Activated CD8-positive, alpha-beta memory T cell treated with anti-CD3 and anti-CD28 coated beads, Interleukin-2, amount 50 U/mL, for 1 hour (primary cell): ENCODE results near the gene LITAF.
"Not testable (repeated sequence)": the region's sequence is repeated elsewhere in the genome, so short reads cannot be mapped to it uniquely, and the experiment has no call there.

Experiments used
- DNase-seq: peaks from one replicate; pipeline ENCODE4 v3.0.0-alpha.2; 2020; ENCODE audit errors: extremely low read depth

The LITAF gene

GRCh38 chr16:11515540-11516430 is 70.9 kb downstream of the LITAF start:
- DNase-seq: no peak

GRCh38 chr16:11514283-11514682 is 72.4 kb downstream of the LITAF start:
- no peak for DNase-seq

- not testable (repeated sequence) for DNase-seq
Observed at GRCh38 chr16:11513366-11513765, 73.4 kb downstream of the LITAF start.

- DNase-seq: no peak
Observed at GRCh38 chr16:11511801-11512200, 74.9 kb downstream of the LITAF start.

GRCh38 chr16:11511328-11511727 is 75.4 kb downstream of the LITAF start:
- DNase-seq: no peak

- no peak for DNase-seq
Observed at GRCh38 chr16:11510178-11510973, 76.3 kb downstream of the LITAF start.

- no peak for DNase-seq
Observed at GRCh38 chr16:11507991-11508390, 78.7 kb downstream of the LITAF start.

GRCh38 chr16:11507350-11507749 is 79.4 kb downstream of the LITAF start:
- no peak for DNase-seq

GRCh38 chr16:11506741-11507305 is 79.9 kb downstream of the LITAF start:
- DNase-seq: no peak

- DNase-seq: not testable (repeated sequence)
Observed at GRCh38 chr16:11504261-11504660, 82.5 kb downstream of the LITAF start.

GRCh38 chr16:11503566-11503965 is 83.2 kb downstream of the LITAF start:
- DNase-seq: no peak

GRCh38 chr16:11502239-11502638 is 84.5 kb downstream of the LITAF start:
- no peak for DNase-seq

GRCh38 chr16:11501632-11502031 is 85.1 kb downstream of the LITAF start:
- DNase-seq: no peak

- DNase-seq: no peak
Observed at GRCh38 chr16:11500700-11501346, 85.9 kb downstream of the LITAF start.

GRCh38 chr16:11499295-11500089 is 87.2 kb downstream of the LITAF start:
- no peak for DNase-seq

- DNase-seq: no peak
Observed at GRCh38 chr16:11498683-11499082, 88.0 kb downstream of the LITAF start.

- DNase-seq: no peak
Observed at GRCh38 chr16:11497851-11498289, 88.8 kb downstream of the LITAF start.
